ENCODE measurements around the gene KLHL3.

The KLHL3 gene

GRCh38 chr5:137743031-137743640, 7.2 kb upstream of the KLHL3 start:
- peak in 1 of 2 donors; percentile 37 for DNase-seq (ENCODE audit: low read depth in 1 of 2, low spot score in 1 of 2)

DNA sequence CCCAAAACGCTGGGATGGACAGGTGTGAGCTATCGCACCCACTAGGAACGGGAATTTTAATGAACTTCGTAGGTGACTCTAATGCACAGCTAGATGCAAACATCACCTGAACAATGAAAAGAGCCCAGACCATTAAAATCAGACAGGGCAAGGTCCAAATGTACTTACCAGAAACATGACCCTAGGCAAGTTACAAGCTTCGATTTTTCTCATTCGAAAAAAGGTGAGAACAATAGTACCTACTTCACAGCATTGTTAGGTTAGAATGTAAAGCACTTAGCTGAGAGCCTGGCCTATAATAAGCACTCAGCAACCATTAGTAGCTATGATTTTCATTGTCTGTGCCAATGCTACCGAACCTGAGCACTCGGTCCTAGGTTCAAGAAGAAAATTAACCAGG, 5.8 kb upstream of the KLHL3 start:
- DNase-seq (ENCODE audit: low read depth in 1 of 2, low spot score in 1 of 2) = no peak

DNA sequence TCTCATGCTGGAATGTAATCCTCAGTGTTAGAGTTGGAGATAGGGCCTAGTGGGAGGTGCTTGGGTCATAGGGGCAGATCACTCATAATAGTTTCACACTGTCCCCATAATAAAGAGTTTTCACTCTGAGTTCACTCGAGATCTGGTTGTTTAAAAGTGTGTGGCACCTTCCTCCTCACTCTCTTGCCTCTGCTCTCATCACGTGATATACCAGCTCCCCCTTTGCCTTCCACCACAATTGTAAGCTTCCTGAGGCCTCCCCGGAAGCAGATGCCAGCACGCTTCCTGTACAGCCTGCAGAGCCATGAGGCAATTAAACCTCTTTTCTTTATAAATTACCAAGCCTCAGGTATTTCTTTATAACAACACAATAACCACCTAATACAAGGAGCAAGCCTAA, 3.8 kb upstream of the KLHL3 start:
- DNase-seq (ENCODE audit: low read depth in 1 of 2, low spot score in 1 of 2) = no peak

DNA sequence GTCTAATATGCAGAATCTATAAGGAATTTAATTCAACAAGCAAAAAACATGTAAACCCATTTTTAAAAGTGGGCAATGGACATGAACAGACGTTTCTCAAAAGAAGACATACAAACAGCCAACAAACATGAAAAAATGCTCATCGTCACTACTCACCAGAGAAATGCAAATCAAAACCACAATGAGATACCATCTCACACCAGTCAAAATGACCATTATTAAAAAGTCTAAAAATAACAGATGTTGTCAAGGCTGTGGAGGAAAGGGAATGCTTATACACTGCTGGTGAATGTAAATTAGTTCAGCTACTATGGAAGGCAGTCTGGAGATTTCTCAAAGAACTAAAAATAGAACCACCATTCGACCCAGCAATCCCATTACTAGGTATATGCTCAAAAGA, 3.1 kb upstream of the KLHL3 start:
- DNase-seq (ENCODE audit: low read depth in 1 of 2, low spot score in 1 of 2) = no peak

DNA sequence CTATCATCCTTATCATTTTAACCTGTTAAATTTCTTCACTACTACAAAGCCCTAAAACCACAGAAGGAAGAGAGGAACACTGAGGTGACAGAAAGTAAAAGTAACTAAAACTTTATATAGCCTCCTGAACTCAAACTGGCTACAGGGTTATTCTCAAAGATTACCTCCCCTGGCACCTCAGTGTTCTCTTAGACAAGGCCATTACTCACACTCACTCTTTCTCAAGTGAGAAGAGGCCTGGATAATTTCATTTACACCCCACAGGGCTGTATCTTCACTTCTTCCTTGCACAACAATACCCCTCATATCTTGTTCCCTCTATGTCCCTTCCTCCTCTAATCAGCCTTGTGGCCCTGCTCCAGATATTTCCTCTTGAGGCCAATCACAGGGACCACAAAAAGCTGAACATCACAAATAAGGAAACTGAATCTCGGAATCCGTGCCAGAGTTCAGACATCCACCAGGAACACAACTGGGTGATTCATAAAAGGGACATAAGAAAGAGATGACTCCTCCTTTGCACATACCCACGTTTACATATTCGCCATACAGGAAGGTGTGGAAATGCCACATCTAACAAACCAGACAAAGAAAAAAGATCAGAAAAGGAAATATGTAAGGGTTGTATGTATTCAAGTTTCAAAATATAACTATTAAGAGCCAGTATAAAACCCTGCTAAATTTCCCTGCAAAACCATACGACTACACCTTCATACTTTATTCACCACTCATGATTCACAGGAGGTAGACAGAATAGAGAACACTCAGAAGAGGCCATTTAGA, 1.7 kb upstream of the KLHL3 start:
- DNase-seq (ENCODE audit: low read depth in 1 of 2, low spot score in 1 of 2) = no peak

- no peak for DNase-seq (ENCODE audit: low read depth in 1 of 2, low spot score in 1 of 2)
Measured at GRCh38 chr5:137736496-137736895, 607 bp upstream of the KLHL3 start.

DNA sequence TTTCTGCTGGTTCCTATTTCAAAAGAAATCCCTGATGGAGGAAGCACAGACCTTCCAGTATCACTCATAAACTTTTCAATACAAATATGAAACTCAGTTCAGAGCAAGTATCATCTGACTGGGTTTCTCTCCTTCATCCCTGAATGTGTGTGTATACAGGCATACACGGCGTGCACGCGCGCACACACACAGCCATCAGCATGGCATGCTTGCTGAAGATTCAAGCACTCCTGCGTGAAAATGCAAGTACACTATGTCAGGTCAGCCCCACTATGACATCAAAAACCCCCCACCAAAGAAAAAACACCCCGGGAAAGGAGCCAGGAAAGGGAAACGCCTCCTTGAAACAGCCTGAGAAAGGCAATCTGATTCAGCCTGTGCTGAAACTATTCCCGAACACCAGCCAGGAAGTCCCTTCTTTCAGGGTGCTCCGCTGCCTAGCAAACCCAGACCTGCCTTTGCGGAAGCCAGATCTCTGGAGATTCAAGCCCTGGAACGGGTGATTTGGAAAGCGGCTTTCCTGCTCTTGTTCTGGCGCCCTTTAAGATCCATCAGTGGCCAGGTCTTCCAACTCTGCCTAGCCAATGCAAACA, 831 bp downstream of the KLHL3 start:
- no peak for DNase-seq (ENCODE audit: low read depth in 1 of 2, low spot score in 1 of 2)

DNA sequence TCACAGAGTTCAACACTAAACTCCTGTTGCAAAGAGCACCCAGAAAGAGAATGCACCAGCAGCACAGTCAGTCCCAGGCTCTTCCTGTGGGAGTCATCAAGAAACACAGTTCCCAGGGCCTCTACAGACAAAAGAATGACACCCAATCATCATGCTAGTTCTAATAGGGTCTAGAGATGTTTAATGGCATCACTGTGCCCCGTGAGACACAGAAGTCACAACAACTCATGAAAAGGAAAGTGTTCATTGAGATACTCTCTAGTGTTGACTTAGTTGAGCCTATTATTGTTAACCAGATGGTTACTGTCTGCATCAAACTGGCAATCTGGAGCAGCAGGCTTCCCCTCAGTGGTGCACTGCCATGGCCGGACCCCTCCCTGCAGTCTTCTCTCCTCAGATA, 1.6 kb downstream of the KLHL3 start:
- no peak for DNase-seq (ENCODE audit: low read depth in 1 of 2, low spot score in 1 of 2)

DNA sequence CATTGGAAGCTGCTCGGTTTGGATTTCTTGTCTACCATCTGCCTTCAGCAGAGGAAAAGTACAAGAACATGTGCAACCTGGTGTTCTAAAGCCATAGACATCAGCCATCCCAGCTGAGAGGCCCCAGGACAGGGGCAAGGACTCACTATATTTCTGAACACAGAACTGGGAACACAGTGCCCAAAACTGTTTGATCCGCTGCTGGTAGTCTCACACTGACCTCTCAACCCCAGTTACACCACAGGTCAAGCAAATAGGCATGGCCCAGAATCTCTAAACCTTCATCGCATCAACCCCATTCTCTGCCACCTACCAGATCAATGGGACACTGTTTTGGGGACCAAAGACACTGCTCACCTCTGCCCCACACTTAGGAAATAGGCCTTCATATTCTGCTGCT, 2.0 kb downstream of the KLHL3 start:
- DNase-seq (ENCODE audit: low read depth in 1 of 2, low spot score in 1 of 2) = no peak

GRCh38 chr5:137733006-137733405, 2.9 kb downstream of the KLHL3 start:
- no peak for DNase-seq (ENCODE audit: low read depth in 1 of 2, low spot score in 1 of 2)

DNA sequence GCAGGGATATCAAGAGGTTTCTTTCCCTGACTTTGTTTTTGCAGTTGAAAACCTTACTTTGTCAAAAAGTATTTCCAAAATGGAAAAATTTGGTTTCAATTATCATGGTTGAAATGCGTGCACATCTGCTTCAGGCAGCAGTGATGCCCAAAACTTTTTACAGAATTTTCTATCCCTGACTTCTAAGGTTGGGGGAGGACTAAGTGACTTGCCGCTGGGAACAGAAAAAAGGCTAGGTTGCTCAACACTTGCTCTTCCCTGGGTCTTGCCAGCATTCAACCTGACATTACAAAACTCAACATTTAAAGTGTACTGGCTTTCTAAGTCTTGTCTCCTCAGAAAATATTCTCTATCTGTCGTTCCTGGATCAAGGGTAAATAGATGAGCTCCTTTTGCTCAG, 4.7 kb downstream of the KLHL3 start:
- DNase-seq (ENCODE audit: low read depth in 1 of 2, low spot score in 1 of 2) = no peak

- DNase-seq (ENCODE audit: low read depth in 1 of 2, low spot score in 1 of 2) = no peak
Measured at GRCh38 chr5:137730336-137730735, 5.6 kb downstream of the KLHL3 start.

- no peak for DNase-seq (ENCODE audit: low read depth in 1 of 2, low spot score in 1 of 2)
Measured at GRCh38 chr5:137728048-137728447, 7.8 kb downstream of the KLHL3 start.

- DNase-seq (ENCODE audit: low read depth in 1 of 2, low spot score in 1 of 2) = no peak
Measured at GRCh38 chr5:137727623-137728022, 8.3 kb downstream of the KLHL3 start.

DNA sequence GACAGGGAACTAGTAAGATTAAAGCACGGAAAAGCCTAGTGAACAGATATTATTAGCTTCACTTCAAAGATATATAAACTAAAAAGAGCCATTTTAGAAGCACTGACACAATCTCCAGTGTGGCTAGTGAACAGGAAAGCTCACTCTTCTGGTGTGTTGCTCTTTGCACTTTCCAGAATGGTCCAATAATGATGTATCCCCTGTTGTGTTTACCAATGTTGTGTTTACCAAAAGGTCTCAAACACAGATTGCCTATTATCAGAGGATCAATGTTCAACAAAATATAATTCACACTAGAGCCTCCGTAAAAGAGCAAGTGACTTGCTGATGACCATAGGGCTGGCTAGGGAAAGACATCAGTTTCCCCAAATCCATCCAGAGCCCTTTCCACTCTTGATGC, 11.6 kb downstream of the KLHL3 start:
- DNase-seq (ENCODE audit: low read depth in 1 of 2, low spot score in 1 of 2) = no peak

- no peak for DNase-seq (ENCODE audit: low read depth in 1 of 2, low spot score in 1 of 2)
Measured at GRCh38 chr5:137718611-137719010, 17.3 kb downstream of the KLHL3 start.

- DNase-seq (ENCODE audit: low read depth in 1 of 2, low spot score in 1 of 2) = no peak
Measured at GRCh38 chr5:137716337-137716736, 19.6 kb downstream of the KLHL3 start.

DNA sequence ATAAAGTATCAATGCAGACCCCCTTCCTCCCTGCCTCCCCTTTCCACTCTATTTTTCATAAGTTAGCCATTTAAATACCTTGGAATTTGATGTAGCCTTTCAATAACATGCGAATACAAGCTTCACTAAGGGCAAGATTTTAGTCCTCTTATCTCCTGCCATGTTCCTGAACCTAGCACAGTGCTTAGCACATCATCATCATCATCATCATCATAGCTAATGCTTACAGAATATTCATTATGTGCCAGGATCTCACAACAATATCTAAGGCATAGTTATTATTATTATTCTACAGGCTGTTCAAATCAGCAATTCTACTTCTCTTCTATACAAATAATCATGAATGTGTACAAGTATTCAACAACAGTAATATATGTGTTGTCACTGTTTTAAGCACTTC, 20.4 kb downstream of the KLHL3 start:
- no peak for DNase-seq (ENCODE audit: low read depth in 1 of 2, low spot score in 1 of 2)

DNA sequence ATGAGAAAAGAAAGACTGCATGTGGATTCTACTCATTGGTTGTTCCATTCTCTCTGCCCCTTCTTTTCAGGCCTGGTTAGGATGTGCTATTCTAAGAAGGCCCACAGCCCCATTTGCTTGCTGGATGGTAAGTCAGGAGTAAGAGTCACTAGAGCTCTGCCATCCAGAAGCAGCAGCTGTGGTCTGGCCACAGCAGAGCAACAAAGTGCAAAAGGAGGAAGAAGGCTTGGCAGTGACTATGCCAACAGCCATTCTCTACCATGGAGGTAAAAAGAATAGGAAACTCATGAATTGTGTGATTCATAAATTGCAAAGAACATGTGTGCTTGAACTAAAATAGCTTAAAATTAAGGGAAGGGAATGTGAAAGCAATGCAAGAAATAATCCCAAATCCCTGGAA, 20.9 kb downstream of the KLHL3 start:
- DNase-seq (ENCODE audit: low read depth in 1 of 2, low spot score in 1 of 2) = no peak

- no peak for DNase-seq (ENCODE audit: low read depth in 1 of 2, low spot score in 1 of 2)
Measured at GRCh38 chr5:137714494-137714893, 21.4 kb downstream of the KLHL3 start.

DNA sequence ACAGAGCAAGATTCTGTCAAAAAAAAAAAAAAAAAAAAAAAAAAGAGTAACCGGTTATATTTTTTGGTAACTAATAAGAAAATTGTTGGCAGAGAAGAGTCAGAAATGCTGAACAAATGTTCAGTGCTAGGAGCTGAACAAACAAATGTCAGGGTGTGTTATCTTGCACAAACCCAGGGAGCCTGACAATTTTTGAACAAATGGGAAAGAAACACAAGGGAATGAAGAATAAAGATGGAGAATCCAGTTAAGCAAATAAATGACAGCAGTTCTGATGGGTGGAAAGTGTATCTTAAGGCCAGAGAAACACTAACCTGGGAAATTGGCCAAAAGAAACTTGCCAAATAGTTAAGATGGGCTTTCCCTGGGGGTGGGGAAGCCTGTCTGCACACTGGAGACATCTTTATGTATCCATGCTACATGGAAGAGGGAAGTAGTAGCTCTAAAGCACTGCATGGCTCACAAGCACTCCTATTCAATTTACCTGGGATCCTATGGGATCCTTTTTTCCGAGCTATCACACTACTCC, 23.7 kb downstream of the KLHL3 start:
- no peak for DNase-seq (ENCODE audit: low read depth in 1 of 2, low spot score in 1 of 2)

- no peak for DNase-seq (ENCODE audit: low read depth in 1 of 2, low spot score in 1 of 2)
Measured at GRCh38 chr5:137710086-137710485, 25.8 kb downstream of the KLHL3 start.

All from activated T-helper 1 cell treated with anti-CD3 and anti-CD28 coated beads, Interleukin-2, amount 50 U/mL, for 16 hours (primary cell).